HepG2 (cell line): ENCODE measurements around the gene SBNO2. TPM values are rescaled to one million over a fixed set of nuclear protein-coding genes. Genes with fewer than 3 reads are reported as not detected.

Experiments
- BCL6 ChIP-seq: IDR thresholded peaks from 2 replicates; pipeline ENCODE4 v1.6.1; 2016; ENCODE audit warnings: missing genetic modification reagents, missing compliant biosample characterization
- DMAP1 ChIP-seq: IDR thresholded peaks from 2 replicates; pipeline ENCODE4 v1.6.1; 2016
- KAT8 ChIP-seq: IDR thresholded peaks from 2 replicates; pipeline ENCODE4 v1.6.1; 2016; ENCODE audit warnings: missing genetic modification reagents, missing compliant biosample characterization
- MAZ ChIP-seq, 2 experiments: sonication (generic) in 1 of 2; formaldehyde crosslinking in 1 of 2; IDR thresholded peaks; 2 replicates each; pipeline versions ENCODE4 v1.5.0 to v1.6.1; 2012 to 2020; ENCODE audit warnings: low read depth in 2 of 2, mild to moderate bottlenecking in 2 of 2, borderline replicate concordance in 1 of 2, improper control_type of control experiment in 1 of 2, low read length in 1 of 2, missing genetic modification reagents in 1 of 2, moderate library complexity in 1 of 2
- ZNF788 ChIP-seq: sonication (generic); formaldehyde crosslinking; IDR thresholded peaks from 2 replicates; pipeline ENCODE4 v1.5.0; 2020; ENCODE audit warnings: mild to moderate bottlenecking, missing genetic modification reagents, borderline replicate concordance
- polyA plus RNA-seq, 8 experiments: library from polyadenylated mRNA; depleted of rRNA in 3 of 8; stranded (reverse) in 7 of 8; unstranded in 1 of 8; fragments of >200 nt; fragmentation: Illumina TruSeq in 4 of 8; extraction: Trizol in 4 of 8; gene quantifications; 2 replicates each; pipeline versions ENCODE4 v1.2.1 to v1.2.3, GENCODE V29; 2011 to 2016; ENCODE audit warnings: low read depth in 4 of 8, missing spikeins in 1 of 8, mixed read lengths in 1 of 8; ENCODE audit not compliant: insufficient read depth in 1 of 8
- total RNA-seq, 5 experiments: library from RNA; depleted of rRNA; stranded (reverse); fragments of >200 nt; fragmentation: Illumina TruSeq; extraction: Trizol; gene quantifications; 2 replicates each; pipeline ENCODE4 v1.2.3, GENCODE V29; 2016; ENCODE audit warnings: low read depth in 1 of 5
- TF ChIP-seq, protein P1 (sequence below): sonication (generic); formaldehyde crosslinking; IDR thresholded peaks from 2 replicates; pipeline ENCODE4 v1.4.0; 2020; ENCODE audit warnings: missing genetic modification reagents, borderline replicate concordance
- TF ChIP-seq, protein P2 (sequence below): sonication (generic); formaldehyde crosslinking; IDR thresholded peaks from 2 replicates; pipeline ENCODE4 v1.4.0; 2020; ENCODE audit warnings: mild to moderate bottlenecking, missing genetic modification reagents
- TF ChIP-seq, protein P3 (sequence below): sonication (generic); formaldehyde crosslinking; IDR thresholded peaks from 2 replicates; pipeline ENCODE4 v1.9.0; 2021; ENCODE audit warnings: mild to moderate bottlenecking, missing genetic modification reagents
- TF ChIP-seq, protein P4 (sequence below): fragments of 450-650 bp; IDR thresholded peaks from 2 replicates; pipeline ENCODE4 v1.6.1; 2016
- TF ChIP-seq, protein P5 (sequence below): sonication (generic); formaldehyde crosslinking; IDR thresholded peaks from 2 replicates; pipeline ENCODE4 v1.8.1; 2022; ENCODE audit warnings: low read depth, mild to moderate bottlenecking, missing genetic modification reagents

The SBNO2 gene
- total and polyA plus RNA-seq, 2 of the 13 experiments (the other 11 are each of a cell fraction or from before 2014, with no cell fraction given) = 8.6 to 10.4 TPM

GRCh38 chr19:1170938-1171754, 2.9 kb downstream of the SBNO2 start (continued):
- TF ChIP-seq, protein P1, sequence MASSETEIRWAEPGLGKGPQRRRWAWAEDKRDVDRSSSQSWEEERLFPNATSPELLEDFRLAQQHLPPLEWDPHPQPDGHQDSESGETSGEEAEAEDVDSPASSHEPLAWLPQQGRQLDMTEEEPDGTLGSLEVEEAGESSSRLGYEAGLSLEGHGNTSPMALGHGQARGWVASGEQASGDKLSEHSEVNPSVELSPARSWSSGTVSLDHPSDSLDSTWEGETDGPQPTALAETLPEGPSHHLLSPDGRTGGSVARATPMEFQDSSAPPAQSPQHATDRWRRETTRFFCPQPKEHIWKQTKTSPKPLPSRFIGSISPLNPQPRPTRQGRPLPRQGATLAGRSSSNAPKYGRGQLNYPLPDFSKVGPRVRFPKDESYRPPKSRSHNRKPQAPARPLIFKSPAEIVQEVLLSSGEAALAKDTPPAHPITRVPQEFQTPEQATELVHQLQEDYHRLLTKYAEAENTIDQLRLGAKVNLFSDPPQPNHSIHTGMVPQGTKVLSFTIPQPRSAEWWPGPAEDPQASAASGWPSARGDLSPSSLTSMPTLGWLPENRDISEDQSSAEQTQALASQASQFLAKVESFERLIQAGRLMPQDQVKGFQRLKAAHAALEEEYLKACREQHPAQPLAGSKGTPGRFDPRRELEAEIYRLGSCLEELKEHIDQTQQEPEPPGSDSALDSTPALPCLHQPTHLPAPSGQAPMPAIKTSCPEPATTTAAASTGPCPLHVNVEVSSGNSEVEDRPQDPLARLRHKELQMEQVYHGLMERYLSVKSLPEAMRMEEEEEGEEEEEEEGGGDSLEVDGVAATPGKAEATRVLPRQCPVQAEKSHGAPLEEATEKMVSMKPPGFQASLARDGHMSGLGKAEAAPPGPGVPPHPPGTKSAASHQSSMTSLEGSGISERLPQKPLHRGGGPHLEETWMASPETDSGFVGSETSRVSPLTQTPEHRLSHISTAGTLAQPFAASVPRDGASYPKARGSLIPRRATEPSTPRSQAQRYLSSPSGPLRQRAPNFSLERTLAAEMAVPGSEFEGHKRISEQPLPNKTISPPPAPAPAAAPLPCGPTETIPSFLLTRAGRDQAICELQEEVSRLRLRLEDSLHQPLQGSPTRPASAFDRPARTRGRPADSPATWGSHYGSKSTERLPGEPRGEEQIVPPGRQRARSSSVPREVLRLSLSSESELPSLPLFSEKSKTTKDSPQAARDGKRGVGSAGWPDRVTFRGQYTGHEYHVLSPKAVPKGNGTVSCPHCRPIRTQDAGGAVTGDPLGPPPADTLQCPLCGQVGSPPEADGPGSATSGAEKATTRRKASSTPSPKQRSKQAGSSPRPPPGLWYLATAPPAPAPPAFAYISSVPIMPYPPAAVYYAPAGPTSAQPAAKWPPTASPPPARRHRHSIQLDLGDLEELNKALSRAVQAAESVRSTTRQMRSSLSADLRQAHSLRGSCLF (CRISPR knock-in tag) = no peak
- TF ChIP-seq, protein P2, sequence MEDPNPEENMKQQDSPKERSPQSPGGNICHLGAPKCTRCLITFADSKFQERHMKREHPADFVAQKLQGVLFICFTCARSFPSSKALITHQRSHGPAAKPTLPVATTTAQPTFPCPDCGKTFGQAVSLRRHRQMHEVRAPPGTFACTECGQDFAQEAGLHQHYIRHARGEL (CRISPR knock-in tag) = no peak
- peak; percentile 31; the same call in 1 of the 2 replicates for TF ChIP-seq DMAP1 (CRISPR knock-in tag)
- TF ChIP-seq KAT8 = 0 out of 2 replicates have a peak, but pooled peaks have one; percentile 25
- peak; percentile 17; the same call in 1 of the 2 replicates for TF ChIP-seq BCL6 (CRISPR knock-in tag)
- TF ChIP-seq, protein P3, sequence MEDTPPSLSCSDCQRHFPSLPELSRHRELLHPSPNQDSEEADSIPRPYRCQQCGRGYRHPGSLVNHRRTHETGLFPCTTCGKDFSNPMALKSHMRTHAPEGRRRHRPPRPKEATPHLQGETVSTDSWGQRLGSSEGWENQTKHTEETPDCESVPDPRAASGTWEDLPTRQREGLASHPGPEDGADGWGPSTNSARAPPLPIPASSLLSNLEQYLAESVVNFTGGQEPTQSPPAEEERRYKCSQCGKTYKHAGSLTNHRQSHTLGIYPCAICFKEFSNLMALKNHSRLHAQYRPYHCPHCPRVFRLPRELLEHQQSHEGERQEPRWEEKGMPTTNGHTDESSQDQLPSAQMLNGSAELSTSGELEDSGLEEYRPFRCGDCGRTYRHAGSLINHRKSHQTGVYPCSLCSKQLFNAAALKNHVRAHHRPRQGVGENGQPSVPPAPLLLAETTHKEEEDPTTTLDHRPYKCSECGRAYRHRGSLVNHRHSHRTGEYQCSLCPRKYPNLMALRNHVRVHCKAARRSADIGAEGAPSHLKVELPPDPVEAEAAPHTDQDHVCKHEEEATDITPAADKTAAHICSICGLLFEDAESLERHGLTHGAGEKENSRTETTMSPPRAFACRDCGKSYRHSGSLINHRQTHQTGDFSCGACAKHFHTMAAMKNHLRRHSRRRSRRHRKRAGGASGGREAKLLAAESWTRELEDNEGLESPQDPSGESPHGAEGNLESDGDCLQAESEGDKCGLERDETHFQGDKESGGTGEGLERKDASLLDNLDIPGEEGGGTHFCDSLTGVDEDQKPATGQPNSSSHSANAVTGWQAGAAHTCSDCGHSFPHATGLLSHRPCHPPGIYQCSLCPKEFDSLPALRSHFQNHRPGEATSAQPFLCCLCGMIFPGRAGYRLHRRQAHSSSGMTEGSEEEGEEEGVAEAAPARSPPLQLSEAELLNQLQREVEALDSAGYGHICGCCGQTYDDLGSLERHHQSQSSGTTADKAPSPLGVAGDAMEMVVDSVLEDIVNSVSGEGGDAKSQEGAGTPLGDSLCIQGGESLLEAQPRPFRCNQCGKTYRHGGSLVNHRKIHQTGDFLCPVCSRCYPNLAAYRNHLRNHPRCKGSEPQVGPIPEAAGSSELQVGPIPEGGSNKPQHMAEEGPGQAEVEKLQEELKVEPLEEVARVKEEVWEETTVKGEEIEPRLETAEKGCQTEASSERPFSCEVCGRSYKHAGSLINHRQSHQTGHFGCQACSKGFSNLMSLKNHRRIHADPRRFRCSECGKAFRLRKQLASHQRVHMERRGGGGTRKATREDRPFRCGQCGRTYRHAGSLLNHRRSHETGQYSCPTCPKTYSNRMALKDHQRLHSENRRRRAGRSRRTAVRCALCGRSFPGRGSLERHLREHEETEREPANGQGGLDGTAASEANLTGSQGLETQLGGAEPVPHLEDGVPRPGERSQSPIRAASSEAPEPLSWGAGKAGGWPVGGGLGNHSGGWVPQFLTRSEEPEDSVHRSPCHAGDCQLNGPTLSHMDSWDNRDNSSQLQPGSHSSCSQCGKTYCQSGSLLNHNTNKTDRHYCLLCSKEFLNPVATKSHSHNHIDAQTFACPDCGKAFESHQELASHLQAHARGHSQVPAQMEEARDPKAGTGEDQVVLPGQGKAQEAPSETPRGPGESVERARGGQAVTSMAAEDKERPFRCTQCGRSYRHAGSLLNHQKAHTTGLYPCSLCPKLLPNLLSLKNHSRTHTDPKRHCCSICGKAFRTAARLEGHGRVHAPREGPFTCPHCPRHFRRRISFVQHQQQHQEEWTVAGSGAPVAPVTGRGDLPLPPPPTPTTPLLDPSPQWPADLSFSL (CRISPR knock-in tag) = peak; percentile 79
- TF ChIP-seq, protein P4, sequence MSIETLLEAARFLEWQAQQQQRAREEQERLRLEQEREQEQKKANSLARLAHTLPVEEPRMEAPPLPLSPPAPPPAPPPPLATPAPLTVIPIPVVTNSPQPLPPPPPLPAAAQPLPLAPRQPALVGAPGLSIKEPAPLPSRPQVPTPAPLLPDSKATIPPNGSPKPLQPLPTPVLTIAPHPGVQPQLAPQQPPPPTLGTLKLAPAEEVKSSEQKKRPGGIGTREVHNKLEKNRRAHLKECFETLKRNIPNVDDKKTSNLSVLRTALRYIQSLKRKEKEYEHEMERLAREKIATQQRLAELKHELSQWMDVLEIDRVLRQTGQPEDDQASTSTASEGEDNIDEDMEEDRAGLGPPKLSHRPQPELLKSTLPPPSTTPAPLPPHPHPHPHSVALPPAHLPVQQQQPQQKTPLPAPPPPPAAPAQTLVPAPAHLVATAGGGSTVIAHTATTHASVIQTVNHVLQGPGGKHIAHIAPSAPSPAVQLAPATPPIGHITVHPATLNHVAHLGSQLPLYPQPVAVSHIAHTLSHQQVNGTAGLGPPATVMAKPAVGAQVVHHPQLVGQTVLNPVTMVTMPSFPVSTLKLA = peak; percentile 93
- TF ChIP-seq ZNF788 (CRISPR knock-in tag) = no peak
- peak; percentile 73; the same call in 1 of the 2 replicates for TF ChIP-seq MAZ (IDR thresholded peaks at IDR 0.05; ENCODE audit: borderline replicate concordance, low read depth, low read length)
- TF ChIP-seq MAZ (CRISPR knock-in tag; IDR thresholded peaks at IDR 0.05; ENCODE audit: low read depth) = no peak
- TF ChIP-seq, protein P5, sequence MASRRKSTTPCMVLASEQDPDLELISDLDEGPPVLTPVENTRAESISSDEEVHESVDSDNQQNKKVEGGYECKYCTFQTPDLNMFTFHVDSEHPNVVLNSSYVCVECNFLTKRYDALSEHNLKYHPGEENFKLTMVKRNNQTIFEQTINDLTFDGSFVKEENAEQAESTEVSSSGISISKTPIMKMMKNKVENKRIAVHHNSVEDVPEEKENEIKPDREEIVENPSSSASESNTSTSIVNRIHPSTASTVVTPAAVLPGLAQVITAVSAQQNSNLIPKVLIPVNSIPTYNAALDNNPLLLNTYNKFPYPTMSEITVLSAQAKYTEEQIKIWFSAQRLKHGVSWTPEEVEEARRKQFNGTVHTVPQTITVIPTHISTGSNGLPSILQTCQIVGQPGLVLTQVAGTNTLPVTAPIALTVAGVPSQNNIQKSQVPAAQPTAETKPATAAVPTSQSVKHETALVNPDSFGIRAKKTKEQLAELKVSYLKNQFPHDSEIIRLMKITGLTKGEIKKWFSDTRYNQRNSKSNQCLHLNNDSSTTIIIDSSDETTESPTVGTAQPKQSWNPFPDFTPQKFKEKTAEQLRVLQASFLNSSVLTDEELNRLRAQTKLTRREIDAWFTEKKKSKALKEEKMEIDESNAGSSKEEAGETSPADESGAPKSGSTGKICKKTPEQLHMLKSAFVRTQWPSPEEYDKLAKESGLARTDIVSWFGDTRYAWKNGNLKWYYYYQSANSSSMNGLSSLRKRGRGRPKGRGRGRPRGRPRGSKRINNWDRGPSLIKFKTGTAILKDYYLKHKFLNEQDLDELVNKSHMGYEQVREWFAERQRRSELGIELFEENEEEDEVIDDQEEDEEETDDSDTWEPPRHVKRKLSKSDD (CRISPR knock-in tag) = peak; percentile 70; the same call in 1 of the 2 replicates
